Measurements from ENCODE around the gene AFDN. TPM values are rescaled to one million over a fixed set of nuclear protein-coding genes. Genes with fewer than 3 reads are reported as not detected.

AFDN gene
- total RNA-seq, 1 donor from 2014 or later = 75.9 TPM

DNA sequence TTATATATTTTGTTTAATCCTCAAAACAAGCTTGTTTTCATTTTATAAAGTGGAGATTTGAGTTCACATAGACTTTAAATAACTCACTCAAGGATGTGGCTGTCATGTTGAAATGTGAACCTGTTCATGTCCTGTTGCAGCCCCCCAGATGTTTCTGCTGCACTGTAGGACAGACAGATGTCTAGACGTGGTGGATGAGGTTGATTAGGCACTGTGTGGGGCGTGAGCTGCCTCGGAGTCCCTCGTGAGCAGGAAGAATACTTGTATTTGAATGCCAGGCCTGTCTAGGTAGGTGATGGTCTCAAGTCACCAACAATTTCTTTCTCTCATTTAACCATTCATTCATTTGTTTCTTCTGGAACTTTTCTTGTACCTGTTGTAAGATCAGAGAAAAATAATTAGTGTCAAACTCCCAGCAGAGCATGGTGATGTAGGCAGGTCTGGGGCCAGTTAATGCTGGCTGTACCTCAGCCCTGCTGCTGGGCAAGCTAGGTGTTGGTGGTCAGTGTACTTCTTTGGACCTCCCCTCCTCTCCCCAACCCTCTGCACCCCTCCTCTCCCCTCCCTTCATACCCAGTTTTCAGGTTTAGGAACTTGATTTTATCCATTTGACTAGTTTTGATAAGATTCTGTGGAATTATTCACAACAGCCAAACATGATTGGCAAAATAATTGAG lies 34.0 kb downstream of the AFDN start:
- Mint-ChIP-seq H3K27ac (no peak overlapping the region), H3K9me3 (no peaks in the 10 kb centered on the region), H3K36me3 (ENCODE audit: low read depth) (no peaks in the 10 kb centered on the region), H3K27me3 (ENCODE audit: insufficient read depth) (peaks cover 18% of the 10 kb centered on the region), H3K4me1 (ENCODE audit: low read depth) (peaks cover 34% of the 10 kb centered on the region), H3K4me3 (no peak overlapping the region)
- no peak for DNase-seq (ENCODE audit: low spot score)
- intact Hi-C loops (cut with micrococcal nuclease) = no loop called here

DNA sequence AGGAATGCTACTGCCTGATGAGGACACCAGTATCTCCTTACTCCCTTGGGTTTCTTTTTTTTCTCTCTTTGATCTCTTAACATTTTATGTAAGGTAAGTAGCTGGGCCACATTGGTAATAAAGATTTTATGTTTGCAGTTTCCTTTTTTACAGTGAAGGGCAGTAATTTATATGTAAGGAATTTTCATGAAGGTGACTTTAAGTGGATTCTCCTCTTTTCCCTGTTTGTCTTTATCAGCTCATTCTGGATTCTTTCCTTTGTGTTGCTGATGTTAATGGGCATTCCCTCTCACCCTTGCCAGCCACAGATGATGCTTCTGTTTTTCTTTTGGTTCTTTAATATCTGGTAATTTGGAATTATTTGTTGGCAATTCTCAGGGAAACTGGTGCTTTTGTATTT lies 34.7 kb downstream of the AFDN start:
- Mint-ChIP-seq H3K27ac (no peak overlapping the region), H3K36me3 (ENCODE audit: low read depth) (no peaks in the 10 kb centered on the region), H3K9me3 (no peaks in the 10 kb centered on the region), H3K4me1 (ENCODE audit: low read depth) (peaks cover 27% of the 10 kb centered on the region), H3K27me3 (ENCODE audit: insufficient read depth) (peaks cover 18% of the 10 kb centered on the region), H3K4me3 (no peak overlapping the region)
- no peak for DNase-seq (ENCODE audit: low spot score)
- intact Hi-C loops (cut with micrococcal nuclease) = no loop called here

DNA sequence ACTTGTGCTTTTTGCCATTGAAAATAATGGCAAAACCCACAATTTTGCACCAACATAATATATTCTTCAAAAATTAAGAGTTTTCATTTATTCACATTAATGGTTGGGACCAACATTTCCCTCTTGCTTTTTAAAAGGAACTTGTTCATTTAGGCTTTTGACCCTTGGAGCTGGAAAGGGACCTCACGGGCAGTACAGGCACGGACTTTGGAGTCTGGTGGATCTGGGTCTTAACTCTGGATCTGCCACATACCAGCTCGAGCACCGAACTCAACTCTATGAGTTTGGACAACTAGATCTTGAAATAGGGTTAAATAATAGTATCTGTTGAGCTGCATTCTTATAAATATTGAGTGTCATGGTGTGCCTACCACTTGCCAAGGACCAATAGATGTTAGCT lies 37.2 kb downstream of the AFDN start:
- H3K9me3 Mint-ChIP-seq = no peaks in the 10 kb centered on the region
- peaks cover 6% of the 10 kb centered on the region for H3K4me1 Mint-ChIP-seq (ENCODE audit: low read depth)
- H3K27ac Mint-ChIP-seq = no peak overlapping the region
- intact Hi-C loops (cut with micrococcal nuclease) = no loop called here
- H3K36me3 Mint-ChIP-seq (ENCODE audit: low read depth) = peaks cover 5% of the 10 kb centered on the region
- H3K27me3 Mint-ChIP-seq (ENCODE audit: insufficient read depth) = peaks cover 13% of the 10 kb centered on the region
- no peak overlapping the region for H3K4me3 Mint-ChIP-seq
- no peak for DNase-seq (ENCODE audit: low spot score)

DNA sequence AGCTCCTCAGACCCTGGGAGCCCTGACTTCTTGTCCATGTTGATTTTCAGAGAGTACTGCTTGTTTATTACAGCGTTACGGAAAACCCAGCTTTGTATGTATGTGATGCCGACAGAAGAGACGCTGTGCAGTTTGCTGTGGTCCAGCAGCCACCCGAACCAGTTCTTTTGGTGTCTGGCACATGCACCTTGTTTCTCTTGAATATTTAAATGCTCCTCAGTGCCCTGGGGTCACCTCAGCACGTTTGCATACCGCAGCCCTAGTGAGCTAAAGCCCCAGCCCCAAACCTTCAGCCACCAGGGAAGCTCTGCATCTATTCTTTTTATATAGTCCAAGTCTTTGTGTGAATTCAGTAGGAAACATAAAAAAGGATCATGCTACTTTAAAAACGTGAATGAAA lies 39.9 kb downstream of the AFDN start:
- Mint-ChIP-seq H3K36me3 (ENCODE audit: low read depth) (peaks cover 10% of the 10 kb centered on the region), H3K9me3 (no peaks in the 10 kb centered on the region), H3K4me3 (no peak overlapping the region), H3K27ac (no peak overlapping the region), H3K4me1 (ENCODE audit: low read depth) (peaks cover 6% of the 10 kb centered on the region), H3K27me3 (ENCODE audit: insufficient read depth) (peaks cover 2% of the 10 kb centered on the region)
- no peak for DNase-seq (ENCODE audit: low spot score)
- intact Hi-C loops (cut with micrococcal nuclease) = no loop called here

DNA sequence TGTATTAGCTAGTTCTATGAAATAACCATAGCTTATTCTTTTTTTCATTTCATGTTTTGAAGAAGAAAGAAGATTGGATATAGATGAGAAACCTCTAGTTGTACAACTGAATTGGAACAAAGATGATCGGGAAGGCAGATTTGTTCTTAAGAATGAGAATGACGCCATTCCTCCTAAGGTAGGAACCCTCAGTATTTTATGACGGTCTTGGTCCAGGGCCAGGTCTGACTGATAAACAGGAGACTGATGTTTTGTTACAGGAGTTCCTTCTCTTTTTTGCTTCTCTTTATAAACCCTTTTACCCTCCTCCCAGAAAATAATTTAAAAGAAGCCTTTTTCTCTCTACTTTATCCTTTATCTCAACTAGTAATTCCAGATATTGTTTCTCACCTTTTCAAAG lies 43.6 kb downstream of the AFDN start:
- Mint-ChIP-seq H3K27me3 (ENCODE audit: insufficient read depth) (peaks cover 2% of the 10 kb centered on the region), H3K4me1 (ENCODE audit: low read depth) (peaks cover 5% of the 10 kb centered on the region), H3K36me3 (ENCODE audit: low read depth) (peaks cover 13% of the 10 kb centered on the region), H3K9me3 (no peaks in the 10 kb centered on the region), H3K4me3 (no peak overlapping the region), H3K27ac (no peak overlapping the region)
- intact Hi-C loops (cut with micrococcal nuclease) = no loop called here
- DNase-seq (ENCODE audit: low spot score) = no peak

DNA sequence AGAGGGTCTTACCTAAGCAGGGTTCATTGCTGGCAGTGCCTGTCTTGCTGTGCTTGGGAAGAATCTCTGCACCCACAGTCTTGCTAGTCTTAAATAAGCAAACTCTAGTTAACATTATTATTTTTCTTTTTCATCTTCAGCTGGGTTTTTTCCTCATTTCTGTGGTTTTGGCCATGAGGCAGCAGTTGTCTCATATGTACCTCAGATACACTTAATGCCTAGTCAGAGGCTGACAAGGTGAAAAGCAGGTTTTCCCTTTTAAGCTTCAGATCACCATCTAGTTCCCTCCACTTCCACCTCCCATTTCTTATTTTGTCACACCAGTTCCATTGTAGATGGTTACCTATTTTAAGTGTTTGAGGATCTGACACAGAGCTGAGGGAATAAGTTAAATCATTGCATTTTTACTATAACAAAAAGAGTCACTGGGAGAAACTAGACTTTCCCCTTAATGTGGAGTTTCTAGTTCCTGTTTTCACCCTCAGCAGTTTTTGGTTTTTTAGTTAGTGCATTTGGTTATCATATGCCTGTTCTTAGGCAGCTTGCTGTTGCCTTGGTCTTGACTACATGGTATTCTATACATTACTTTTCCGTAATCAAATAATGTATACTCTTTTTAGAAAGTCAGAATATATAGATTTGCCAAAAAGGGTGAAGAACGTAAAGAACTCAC lies 46.0 kb downstream of the AFDN start:
- intact Hi-C loops (cut with micrococcal nuclease) = no loop called here
- Mint-ChIP-seq H3K4me3 (no peak overlapping the region), H3K27me3 (ENCODE audit: insufficient read depth) (peaks cover 2% of the 10 kb centered on the region), H3K4me1 (ENCODE audit: low read depth) (peaks cover 5% of the 10 kb centered on the region), H3K9me3 (no peaks in the 10 kb centered on the region), H3K36me3 (ENCODE audit: low read depth) (peaks cover 15% of the 10 kb centered on the region), H3K27ac (no peak overlapping the region)
- no peak for DNase-seq (ENCODE audit: low spot score)

DNA sequence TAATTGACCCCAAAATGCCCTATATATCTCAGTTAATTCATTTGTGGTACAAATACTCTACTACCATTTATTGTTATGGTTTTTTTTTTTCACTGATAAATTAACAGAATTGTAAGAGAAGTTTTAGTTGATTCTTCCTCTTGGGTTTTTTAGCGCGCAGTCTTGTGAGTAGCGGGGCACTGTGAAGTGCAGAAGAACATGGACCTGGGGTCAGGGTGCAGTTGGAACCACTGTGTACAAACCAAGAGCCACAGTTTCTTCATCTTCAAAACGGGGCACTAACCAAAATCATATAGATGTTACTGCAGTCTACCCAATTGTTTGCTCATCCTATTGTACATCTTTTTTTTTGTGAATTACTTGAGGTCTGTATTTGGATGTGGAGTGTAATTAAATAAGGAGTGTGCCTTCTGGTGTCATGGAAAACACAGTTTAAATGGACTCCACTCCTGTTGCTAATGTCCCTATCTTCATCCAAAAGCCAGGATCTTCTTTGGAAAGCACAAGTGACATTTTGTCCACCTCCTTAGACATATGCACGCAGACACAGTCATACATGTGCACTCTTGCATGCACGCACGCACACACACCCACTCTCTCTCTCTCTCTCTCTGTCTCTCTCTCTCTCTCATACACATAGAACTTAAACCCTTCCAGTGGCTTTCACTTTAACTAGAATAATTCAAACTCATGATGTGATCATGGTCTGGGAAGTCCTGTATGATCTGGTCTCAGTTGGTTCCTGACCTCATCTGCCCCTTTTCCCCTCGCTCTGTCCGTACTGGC lies 51.5 kb downstream of the AFDN start:
- no peaks in the 10 kb centered on the region for H3K27me3 Mint-ChIP-seq (ENCODE audit: insufficient read depth)
- no peak for DNase-seq (ENCODE audit: low spot score)
- peaks cover 21% of the 10 kb centered on the region for H3K36me3 Mint-ChIP-seq (ENCODE audit: low read depth)
- H3K4me1 Mint-ChIP-seq (ENCODE audit: low read depth) = no peaks in the 10 kb centered on the region
- no peak overlapping the region for H3K4me3 Mint-ChIP-seq
- H3K27ac Mint-ChIP-seq = no peak overlapping the region
- H3K9me3 Mint-ChIP-seq = no peaks in the 10 kb centered on the region
- intact Hi-C loops (cut with micrococcal nuclease) = no loop called here

DNA sequence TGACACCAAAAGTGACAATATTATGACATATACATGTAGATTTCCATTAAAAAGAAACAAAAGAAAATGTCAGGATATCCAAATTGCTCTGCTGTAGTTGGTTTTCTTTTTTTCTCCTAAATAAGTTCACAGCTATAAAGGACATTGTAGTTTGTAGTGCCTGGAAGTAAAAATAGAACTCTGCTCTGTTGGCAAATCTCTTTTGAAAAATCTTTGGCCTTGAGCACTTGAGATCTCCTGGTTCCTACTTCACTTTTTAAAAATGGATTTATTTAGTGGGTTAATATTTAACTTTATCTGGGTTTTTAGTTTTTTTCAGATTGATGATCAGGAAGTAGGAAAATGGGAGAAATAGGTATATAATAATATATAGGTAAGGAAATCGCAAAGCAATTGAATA lies 52.9 kb downstream of the AFDN start:
- no peaks in the 10 kb centered on the region for H3K4me1 Mint-ChIP-seq (ENCODE audit: low read depth)
- H3K9me3 Mint-ChIP-seq = no peaks in the 10 kb centered on the region
- no peak overlapping the region for H3K27ac Mint-ChIP-seq
- DNase-seq (ENCODE audit: low spot score) = no peak
- H3K4me3 Mint-ChIP-seq = no peak overlapping the region
- H3K36me3 Mint-ChIP-seq (ENCODE audit: low read depth) = peaks cover 26% of the 10 kb centered on the region
- intact Hi-C loops (cut with micrococcal nuclease) = no loop called here
- H3K27me3 Mint-ChIP-seq (ENCODE audit: insufficient read depth) = no peaks in the 10 kb centered on the region

DNA sequence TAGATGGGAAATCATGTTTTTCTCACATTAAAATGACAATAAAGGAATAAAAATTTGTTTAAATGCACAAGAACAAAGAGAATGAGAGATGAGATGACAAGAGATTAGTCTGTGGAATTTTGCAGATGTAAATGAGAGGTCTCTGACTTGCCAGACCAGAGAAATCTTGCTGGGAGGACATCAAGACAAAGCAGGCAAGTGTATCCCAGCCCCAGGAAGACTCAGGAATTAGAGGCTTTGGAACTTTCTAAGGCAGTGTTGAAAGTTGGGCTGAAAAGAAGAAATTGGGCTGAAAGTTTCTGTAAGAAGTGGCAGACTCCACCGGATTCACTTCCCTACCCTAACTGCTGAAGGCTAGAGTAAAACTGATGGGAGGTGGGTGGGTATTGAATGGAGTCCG lies 54.6 kb downstream of the AFDN start:
- Mint-ChIP-seq H3K36me3 (ENCODE audit: low read depth) (peaks cover 30% of the 10 kb centered on the region), H3K9me3 (no peaks in the 10 kb centered on the region), H3K27ac (no peak overlapping the region), H3K4me3 (no peak overlapping the region), H3K4me1 (ENCODE audit: low read depth) (no peaks in the 10 kb centered on the region), H3K27me3 (ENCODE audit: insufficient read depth) (no peaks in the 10 kb centered on the region)
- intact Hi-C loops (cut with micrococcal nuclease) = no loop called here
- DNase-seq (ENCODE audit: low spot score) = no peak

DNA sequence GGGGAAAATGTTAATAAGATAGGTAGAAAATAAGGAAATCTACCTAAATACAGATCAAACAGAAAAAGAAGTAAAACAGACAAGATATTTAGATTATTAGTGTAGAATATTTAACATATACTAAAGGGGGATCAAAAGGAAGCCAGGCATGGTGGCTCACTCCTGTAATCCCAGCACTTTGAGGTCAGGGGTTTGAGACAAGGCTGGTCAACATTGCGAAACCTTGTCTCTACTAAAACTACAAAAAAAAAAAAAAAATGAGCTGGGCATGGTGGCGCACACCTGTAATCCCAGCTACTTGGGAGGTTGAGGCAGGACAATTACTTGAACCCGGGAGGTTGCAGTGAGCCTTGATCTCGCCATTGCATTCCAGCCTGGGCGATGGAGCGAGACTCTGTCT lies 55.5 kb downstream of the AFDN start:
- Mint-ChIP-seq H3K9me3 (no peaks in the 10 kb centered on the region), H3K27me3 (ENCODE audit: insufficient read depth) (no peaks in the 10 kb centered on the region), H3K4me3 (no peak overlapping the region), H3K36me3 (ENCODE audit: low read depth) (peaks cover 30% of the 10 kb centered on the region), H3K4me1 (ENCODE audit: low read depth) (no peaks in the 10 kb centered on the region), H3K27ac (no peak overlapping the region)
- DNase-seq (ENCODE audit: low spot score) = no peak
- intact Hi-C loops (cut with micrococcal nuclease) = no loop called here

DNA sequence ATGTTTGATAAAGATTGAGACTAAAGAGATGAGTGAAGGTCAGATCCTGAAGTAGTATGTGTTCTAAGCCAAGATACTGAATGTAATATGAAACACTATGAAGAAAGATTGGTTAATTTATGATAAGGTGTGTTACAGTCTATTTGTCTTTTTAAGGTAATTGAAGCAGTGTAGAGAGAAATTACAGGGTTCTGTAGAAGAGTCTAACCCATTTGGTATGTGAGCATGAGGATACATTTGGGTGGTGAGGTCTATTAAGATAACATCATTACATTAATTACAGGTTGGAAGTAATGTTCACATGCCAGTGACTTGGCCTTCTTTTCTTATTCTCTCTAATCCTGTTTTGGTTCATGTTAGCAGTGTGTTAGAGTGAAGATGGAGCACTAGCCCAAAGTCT lies 61.4 kb downstream of the AFDN start:
- Mint-ChIP-seq H3K27me3 (ENCODE audit: insufficient read depth) (no peaks in the 10 kb centered on the region), H3K36me3 (ENCODE audit: low read depth) (peaks cover 13% of the 10 kb centered on the region), H3K27ac (no peak overlapping the region), H3K4me3 (no peak overlapping the region), H3K9me3 (no peaks in the 10 kb centered on the region), H3K4me1 (ENCODE audit: low read depth) (no peaks in the 10 kb centered on the region)
- no peak for DNase-seq (ENCODE audit: low spot score)
- intact Hi-C loops (cut with micrococcal nuclease) = no loop called here

DNA sequence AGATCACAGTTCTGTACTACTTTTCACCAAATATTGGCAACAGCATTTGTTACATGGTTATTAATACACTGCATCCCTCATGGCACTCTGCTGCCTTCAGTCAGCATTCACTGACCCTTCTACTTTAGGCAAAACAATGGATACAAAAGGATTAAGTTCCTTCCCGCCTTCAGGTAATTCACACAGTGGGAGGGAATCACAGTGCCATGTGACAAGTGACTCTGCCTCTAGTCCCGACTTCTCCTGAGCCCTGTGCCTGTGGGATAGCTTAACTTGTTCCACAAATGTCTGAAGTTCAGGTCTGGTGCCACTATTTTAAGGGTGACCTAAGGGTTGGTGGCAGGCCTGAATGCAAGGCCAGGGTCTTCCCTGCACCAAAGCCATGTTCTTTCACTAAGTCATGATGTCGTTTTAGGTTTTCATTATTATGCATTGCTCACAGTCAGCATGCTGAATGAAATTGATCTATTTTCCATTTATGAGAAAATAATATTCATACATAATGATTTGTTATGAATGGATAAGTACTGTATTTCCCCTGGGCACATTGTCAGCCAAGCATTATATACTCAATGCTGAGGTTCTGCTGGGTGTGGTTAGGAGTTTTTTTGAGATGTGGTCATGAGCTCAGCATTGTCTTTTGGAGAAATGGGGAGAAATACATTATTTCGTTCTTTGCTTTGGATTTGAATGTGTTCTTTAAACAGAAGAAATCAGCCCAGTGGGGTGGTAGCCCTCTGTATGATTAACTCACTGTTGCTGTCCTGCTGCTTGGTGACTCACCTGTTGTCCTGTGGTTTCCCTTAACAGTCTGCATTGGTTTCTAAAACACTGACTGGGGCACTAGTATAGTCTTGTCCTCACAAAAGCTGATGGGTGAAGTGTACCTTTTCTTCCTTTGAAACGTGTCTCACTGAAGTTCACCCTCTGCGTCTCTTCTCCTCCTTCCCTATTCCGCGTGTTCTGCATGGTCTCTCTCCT lies 66.4 kb downstream of the AFDN start:
- no peaks in the 10 kb centered on the region for H3K4me1 Mint-ChIP-seq (ENCODE audit: low read depth)
- no peak overlapping the region for H3K4me3 Mint-ChIP-seq
- intact Hi-C loops (cut with micrococcal nuclease) = no loop called here
- H3K27ac Mint-ChIP-seq = no peak overlapping the region
- H3K9me3 Mint-ChIP-seq = no peaks in the 10 kb centered on the region
- H3K36me3 Mint-ChIP-seq (ENCODE audit: low read depth) = peaks cover 10% of the 10 kb centered on the region
- DNase-seq (ENCODE audit: low spot score) = no peak
- H3K27me3 Mint-ChIP-seq (ENCODE audit: insufficient read depth) = no peaks in the 10 kb centered on the region
